ENCODE measurements around the gene PIGL.
"Not testable (repeated sequence)": the region's sequence is repeated elsewhere in the genome, so short reads cannot be mapped to it uniquely, and the experiment has no call there.

The PIGL gene

DNA sequence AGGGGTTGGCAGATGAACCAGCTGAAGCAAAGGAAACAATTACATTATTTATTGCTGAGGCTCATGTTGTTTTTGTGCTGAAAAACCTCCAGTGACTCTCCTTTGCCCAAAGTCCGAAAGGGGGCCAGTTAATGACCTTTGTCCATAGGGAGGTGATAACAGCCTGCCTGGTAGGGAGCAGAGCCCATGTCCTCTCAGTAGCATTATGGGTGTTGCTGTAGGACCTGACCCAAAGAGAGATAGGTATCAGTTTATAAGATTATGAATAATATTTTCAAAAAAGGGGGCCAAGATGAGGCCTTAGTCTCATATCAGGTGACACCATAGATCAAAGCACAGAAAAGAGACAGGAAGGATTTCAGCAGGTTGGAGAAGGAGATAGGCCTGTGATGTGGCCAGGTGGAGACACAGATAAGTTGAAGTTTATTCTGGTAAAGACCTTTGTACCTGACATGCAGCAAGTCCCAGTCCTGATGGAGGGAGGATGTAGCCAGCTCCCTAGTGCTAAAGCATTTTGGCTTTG is 81.2 kb downstream of the PIGL start:
- DNase-seq (ENCODE audit: low read depth): no peak
- TF ChIP-seq, protein P1, sequence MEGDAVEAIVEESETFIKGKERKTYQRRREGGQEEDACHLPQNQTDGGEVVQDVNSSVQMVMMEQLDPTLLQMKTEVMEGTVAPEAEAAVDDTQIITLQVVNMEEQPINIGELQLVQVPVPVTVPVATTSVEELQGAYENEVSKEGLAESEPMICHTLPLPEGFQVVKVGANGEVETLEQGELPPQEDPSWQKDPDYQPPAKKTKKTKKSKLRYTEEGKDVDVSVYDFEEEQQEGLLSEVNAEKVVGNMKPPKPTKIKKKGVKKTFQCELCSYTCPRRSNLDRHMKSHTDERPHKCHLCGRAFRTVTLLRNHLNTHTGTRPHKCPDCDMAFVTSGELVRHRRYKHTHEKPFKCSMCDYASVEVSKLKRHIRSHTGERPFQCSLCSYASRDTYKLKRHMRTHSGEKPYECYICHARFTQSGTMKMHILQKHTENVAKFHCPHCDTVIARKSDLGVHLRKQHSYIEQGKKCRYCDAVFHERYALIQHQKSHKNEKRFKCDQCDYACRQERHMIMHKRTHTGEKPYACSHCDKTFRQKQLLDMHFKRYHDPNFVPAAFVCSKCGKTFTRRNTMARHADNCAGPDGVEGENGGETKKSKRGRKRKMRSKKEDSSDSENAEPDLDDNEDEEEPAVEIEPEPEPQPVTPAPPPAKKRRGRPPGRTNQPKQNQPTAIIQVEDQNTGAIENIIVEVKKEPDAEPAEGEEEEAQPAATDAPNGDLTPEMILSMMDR (IDR thresholded peaks at IDR 0.05; ENCODE audit: low read depth, low read length, missing control alignments): no peak
- no peak overlapping the region for H3K4me3 ChIP-seq (ENCODE audit: low read depth, low read length)

DNA sequence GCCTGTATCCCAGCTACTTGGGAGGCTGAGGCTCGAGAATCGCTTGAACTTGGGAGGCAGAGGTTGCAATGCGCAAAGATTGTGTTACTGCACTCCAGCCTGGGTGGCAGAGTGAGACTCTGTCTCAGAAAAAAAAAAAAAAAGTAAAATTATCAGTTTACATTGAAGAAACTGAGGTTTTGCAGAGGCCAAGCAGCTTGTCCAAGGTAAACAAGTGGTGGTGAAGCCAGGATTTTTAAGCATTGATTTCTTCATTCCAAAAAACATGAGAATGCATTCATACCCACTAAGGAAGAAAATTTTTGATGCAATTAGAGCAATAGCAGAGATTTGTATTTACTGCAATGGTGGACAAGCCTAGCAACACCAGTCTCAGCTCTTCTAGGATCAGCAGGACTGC is 83.5 kb downstream of the PIGL start:
- H3K4me3 ChIP-seq (ENCODE audit: low read depth, low read length): no peak overlapping the region
- TF ChIP-seq, protein P1 (IDR thresholded peaks at IDR 0.05; ENCODE audit: low read depth, low read length, missing control alignments): no peak
- no peak for DNase-seq (ENCODE audit: low read depth)

DNA sequence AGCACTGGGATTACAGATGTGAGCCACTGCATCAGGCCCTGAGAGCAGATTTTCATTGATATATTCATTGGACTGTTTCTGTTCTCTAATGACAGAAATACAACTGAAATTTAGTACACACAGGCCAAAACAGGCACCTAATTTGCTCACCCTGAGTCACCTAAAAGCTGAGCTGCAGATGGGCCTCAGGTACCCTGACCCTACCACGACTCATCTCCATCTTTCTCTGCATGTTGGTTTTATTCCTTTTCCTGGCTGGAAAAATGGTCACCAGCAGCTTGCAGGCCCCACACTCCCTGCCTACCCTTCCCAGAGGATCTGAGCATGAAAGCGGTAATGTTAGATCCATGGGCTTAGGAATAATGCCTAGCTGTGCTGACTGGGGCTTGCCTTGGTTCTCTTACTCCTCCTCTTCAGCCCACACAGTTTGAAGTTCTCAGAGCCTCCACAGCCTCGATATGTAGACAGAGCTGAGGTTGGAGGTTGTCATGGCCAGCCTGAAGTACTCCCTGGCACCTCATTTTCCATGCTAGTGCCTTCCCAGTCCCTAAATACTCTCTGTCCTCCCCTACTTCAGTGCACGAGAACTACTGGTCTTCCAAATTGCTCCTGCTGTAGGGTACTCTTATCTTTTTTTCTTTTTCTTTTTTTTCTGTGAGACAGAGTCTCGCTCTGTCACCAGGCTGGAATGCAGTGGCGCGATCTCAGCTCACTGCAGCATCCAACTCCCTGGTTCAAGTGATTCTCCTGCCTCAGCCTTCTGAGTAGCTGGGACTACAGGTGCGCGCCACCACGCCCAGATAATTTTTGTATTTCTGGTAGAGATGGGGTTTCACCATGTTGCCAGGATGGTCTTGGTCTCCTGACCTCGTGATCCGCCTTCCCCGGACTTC is 85.2 kb downstream of the PIGL start:
- DNase-seq (ENCODE audit: low read depth): no peak

DNA sequence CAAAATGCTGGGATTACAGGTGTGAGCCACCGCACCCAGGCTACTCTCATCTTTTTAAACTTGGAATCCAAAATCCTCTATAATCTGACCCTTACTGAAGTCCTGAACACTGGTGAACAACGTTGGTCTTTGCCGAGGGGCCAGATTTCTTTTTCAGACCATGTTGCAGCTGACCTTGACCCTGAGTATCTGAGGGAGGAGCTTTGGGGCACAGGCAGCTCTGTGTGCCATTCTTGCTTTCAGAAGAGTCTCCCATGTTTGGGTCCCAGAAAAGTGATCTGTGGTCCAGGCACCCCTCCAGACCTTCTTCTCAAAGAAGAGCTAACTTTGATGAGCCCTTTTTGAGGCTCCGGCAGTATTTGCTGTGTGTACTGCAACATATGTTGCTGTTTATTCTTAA is 85.8 kb downstream of the PIGL start:
- no peak for DNase-seq (ENCODE audit: low read depth)
- H3K4me3 ChIP-seq (ENCODE audit: low read depth, low read length): no peak overlapping the region
- TF ChIP-seq, protein P1 (IDR thresholded peaks at IDR 0.05; ENCODE audit: low read depth, low read length, missing control alignments): no peak

More for the DNA sequence above, 85.2 kb downstream of the PIGL start:
- TF ChIP-seq, protein P1 (IDR thresholded peaks at IDR 0.05; ENCODE audit: low read depth, low read length, missing control alignments): no peak
- no peak overlapping the region for H3K4me3 ChIP-seq (ENCODE audit: low read depth, low read length)

DNA sequence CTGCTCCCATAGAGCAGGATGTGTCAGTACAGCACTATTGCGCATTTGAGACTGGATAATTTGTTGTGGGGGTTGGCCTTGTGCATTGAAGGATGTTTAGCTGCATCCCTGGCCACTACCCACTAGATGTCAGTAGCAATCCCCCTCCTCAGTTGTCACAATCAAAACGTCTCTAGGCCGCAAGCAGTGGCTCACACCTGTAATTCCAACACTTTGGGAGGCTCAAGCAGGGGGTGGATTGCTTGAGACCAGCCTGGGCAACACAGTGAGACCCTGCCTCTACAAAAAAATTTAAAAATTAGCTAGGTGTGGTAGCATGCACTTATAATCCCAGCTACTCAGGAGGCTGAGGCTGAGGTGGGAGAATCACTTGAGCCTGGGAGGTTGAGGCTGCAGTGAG is 87.8 kb downstream of the PIGL start:
- DNase-seq (ENCODE audit: low read depth): no peak
- TF ChIP-seq, protein P1 (IDR thresholded peaks at IDR 0.05; ENCODE audit: low read depth, low read length, missing control alignments): peak; percentile 61

DNA sequence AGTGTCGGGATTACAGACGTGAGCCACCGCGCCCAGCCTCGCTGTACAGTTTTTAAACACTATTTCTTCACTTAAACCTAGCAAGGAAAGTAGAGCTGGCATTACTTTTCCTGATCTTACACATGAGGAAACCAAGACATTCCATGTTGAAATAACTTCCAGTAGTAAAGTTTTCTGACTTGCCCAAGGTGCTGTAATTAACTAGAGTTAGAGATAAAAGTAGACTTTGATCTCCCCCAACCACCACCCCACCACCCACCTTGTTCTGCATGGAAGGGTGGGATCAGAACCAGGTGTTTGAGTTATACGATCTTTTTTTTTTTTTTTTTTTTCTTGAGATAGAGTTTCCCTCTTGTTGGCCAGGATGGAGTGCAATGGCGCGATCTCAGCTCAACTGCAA is 89.2 kb downstream of the PIGL start:
- H3K4me3 ChIP-seq (ENCODE audit: low read depth, low read length): no peak overlapping the region
- DNase-seq (ENCODE audit: low read depth): no peak
- TF ChIP-seq, protein P1 (IDR thresholded peaks at IDR 0.05; ENCODE audit: low read depth, low read length, missing control alignments): no peak

More for the DNA sequence above, 87.8 kb downstream of the PIGL start:
- no peak overlapping the region for H3K4me3 ChIP-seq (ENCODE audit: low read depth, low read length)

DNA sequence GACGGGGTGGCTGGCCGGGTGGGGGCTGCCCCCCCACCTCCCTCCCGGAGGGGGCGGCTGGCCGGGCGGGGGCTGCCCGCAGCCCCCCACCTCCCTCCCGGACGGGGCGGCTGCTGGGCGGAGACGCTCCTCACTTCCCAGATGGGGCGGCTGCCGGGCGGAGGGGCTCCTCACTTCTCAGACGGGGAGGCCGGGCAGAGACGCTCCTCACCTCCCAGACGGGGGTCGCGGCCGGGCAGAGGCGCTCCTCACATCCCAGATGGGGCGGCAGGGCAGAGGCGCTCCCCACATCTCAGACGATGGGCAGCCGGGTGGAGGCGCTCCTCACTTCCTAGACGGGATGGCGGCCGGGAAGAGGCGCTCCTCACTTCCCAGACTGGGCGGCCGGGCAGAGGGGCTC is 95.1 kb downstream of the PIGL start:
- DNase-seq (ENCODE audit: low read depth); H3K4me3 ChIP-seq (ENCODE audit: low read depth, low read length): not testable (repeated sequence)

All from GM12864 (cell line).